Measurements from ENCODE around the gene ASXL2. TPM values are rescaled to one million over a fixed set of nuclear protein-coding genes. Genes with fewer than 3 reads are reported as not detected.
"Not testable (repeated sequence)": the region's sequence is repeated elsewhere in the genome, so short reads cannot be mapped to it uniquely, and the experiment has no call there.

The ASXL2 gene
- total RNA-seq, 6 donors from 2014 or later = 15.5 to 34.9 (median 25.6) TPM

DNA sequence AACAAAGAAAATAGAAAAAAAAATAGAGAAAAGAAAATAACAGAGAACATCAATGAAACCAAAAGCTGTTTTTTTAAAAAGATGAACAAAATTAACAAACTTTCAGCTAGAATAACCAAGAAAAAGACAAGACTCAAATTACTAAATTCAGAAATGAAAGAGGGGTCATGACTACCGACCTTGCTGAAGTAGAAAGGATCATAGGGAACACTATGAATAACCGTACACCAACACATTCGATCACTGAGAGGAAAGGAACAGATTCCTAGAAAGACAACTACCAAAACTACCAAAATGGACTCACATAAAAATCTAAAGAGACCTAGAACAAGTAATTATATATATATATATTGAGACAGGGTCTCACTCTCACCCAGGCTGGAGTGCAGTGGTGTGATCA lies 167.5 kb downstream of the ASXL2 start:
- WGBS, 2 donors = 87 to 89% methylated on average over 3 of the region's 3 CpGs
- Histone ChIP-seq H3K9me3 (no peaks in the 10 kb centered on the region), H3K27me3 (no peaks in the 10 kb centered on the region), H3K4me3 (no peak overlapping the region), H3K36me3 (no peaks in the 10 kb centered on the region), H3K27ac (no peak overlapping the region), H3K4me1 (peaks cover 0 to 8% (median 0%) of the 10 kb centered on the region in 4 donors)
- no peak for ATAC-seq (ENCODE audit: low FRiP score in 2 of 2)
- no peak for DNase-seq
- TF ChIP-seq POLR2A (IDR thresholded peaks at IDR 0.05) = no peak
- TF ChIP-seq, protein P1, sequence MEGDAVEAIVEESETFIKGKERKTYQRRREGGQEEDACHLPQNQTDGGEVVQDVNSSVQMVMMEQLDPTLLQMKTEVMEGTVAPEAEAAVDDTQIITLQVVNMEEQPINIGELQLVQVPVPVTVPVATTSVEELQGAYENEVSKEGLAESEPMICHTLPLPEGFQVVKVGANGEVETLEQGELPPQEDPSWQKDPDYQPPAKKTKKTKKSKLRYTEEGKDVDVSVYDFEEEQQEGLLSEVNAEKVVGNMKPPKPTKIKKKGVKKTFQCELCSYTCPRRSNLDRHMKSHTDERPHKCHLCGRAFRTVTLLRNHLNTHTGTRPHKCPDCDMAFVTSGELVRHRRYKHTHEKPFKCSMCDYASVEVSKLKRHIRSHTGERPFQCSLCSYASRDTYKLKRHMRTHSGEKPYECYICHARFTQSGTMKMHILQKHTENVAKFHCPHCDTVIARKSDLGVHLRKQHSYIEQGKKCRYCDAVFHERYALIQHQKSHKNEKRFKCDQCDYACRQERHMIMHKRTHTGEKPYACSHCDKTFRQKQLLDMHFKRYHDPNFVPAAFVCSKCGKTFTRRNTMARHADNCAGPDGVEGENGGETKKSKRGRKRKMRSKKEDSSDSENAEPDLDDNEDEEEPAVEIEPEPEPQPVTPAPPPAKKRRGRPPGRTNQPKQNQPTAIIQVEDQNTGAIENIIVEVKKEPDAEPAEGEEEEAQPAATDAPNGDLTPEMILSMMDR (IDR thresholded peaks at IDR 0.05) = no peak

DNA sequence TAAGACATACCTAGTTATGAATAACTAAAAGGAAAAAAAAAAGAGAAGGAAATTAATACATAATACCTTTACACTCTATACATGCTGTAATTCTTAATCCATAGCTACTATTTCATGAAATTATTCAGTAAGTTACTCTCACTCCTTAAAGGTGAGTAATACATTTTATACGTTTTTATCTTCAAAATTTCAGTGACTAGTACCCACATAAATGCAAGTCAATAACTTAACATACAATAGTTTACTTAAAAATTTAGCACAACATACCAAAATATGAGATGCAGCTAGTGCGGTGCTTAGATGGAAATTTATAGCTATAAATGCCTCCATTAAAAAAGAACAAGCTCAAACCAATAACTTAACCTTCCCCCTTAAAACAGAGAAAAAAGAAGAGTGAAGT lies 168.9 kb downstream of the ASXL2 start:
- H3K9me3 ChIP-seq = no peaks in the 10 kb centered on the region
- DNase-seq = no peak
- H3K4me1 ChIP-seq = peaks cover 0 to 8% (median 0%) of the 10 kb centered on the region in 4 donors
- TF ChIP-seq EP300 (IDR thresholded peaks at IDR 0.05) = no peak
- TF ChIP-seq, protein P1 (IDR thresholded peaks at IDR 0.05) = no peak
- no peak for TF ChIP-seq POLR2AphosphoS5 (IDR thresholded peaks at IDR 0.05)
- TF ChIP-seq POLR2A (IDR thresholded peaks at IDR 0.05) = no peak
- WGBS, 2 donors = 95% methylated on average over 2 of the region's 2 CpGs
- H3K27me3 ChIP-seq = no peaks in the 10 kb centered on the region
- H3K4me3 ChIP-seq = no peak overlapping the region
- ATAC-seq (ENCODE audit: low FRiP score in 2 of 2) = no peak
- no peaks in the 10 kb centered on the region for H3K36me3 ChIP-seq
- no peak overlapping the region for H3K27ac ChIP-seq

DNA sequence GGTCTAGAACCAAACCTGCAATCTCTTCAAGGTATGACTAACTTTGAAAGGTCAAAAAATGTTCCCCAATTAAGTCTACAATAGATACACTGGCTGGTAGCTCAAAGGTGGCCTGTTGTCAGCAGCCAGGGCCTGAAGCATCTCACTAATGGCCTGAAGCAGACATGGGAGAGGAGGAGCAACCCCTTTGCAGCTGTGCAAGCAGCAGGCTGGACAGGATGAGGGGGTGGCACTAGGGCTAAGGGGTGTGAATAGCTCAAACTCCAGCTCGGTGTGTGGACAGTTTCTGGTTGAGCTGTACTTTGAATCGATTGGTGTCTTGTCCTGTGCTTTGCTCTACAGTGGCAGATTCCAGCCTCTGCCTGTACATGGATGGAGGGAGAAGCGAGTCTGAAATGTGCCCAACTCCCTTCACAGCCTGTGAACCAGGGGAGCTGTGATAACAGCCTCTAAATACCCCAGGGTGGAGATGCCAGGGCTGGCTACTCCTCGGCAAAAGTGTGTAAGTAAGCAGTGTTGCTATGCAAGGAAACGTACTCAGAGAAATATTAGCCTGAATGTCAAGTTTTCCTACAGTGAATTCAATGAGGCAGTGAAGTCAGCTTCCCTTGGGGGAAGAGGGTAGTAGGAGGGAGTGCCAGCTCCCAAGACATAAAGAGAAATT lies 170.2 kb downstream of the ASXL2 start:
- no peaks in the 10 kb centered on the region for H3K27me3 ChIP-seq
- no peak for ATAC-seq (ENCODE audit: low FRiP score in 2 of 2)

DNA sequence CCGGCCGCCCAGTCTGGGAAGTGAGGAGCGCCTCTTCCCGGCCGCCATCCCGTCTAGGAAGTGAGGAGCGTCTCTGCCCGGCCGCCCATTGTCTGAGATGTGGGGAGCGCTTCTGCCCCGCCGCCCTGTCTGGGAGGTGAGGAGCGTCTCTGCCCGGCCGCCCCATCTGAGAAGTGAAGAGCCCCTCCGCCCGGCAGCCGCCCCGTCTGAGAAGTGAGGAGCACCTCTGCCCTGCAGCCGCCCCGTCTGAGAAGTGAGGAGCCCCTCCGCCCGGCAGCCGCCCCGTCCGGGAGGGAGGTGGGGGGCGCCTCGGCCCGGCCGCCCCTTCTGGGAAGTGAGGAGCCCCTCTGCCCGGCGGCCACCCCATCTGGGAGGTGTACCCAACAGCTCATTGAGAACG lies 172.7 kb downstream of the ASXL2 start:
- H3K27me3 ChIP-seq; H3K4me1 ChIP-seq; H3K27ac ChIP-seq; H3K9me3 ChIP-seq; H3K4me3 ChIP-seq; ATAC-seq (ENCODE audit: low FRiP score in 2 of 2); H3K36me3 ChIP-seq: not testable (repeated sequence)
- WGBS, 2 donors = 93 to 100% methylated on average over 2 to 26 of the region's 33 CpGs
- peak in 1 of 2 donors; percentile 66 for DNase-seq

More for the DNA sequence above, 170.2 kb downstream of the ASXL2 start:
- no peaks in the 10 kb centered on the region for H3K36me3 ChIP-seq
- DNase-seq = no peak
- no peak overlapping the region for H3K4me3 ChIP-seq
- H3K4me1 ChIP-seq = peaks cover 0 to 8% (median 0%) of the 10 kb centered on the region in 4 donors
- H3K27ac ChIP-seq = no peak overlapping the region
- no peaks in the 10 kb centered on the region for H3K9me3 ChIP-seq
- TF ChIP-seq POLR2A (IDR thresholded peaks at IDR 0.05) = no peak
- no peak for TF ChIP-seq EP300 (IDR thresholded peaks at IDR 0.05)
- TF ChIP-seq, protein P1 (IDR thresholded peaks at IDR 0.05) = no peak
- no peak for TF ChIP-seq POLR2AphosphoS5 (IDR thresholded peaks at IDR 0.05)
- 78% methylated on average over 5 of the region's 5 CpGs for WGBS, 2 donors

DNA sequence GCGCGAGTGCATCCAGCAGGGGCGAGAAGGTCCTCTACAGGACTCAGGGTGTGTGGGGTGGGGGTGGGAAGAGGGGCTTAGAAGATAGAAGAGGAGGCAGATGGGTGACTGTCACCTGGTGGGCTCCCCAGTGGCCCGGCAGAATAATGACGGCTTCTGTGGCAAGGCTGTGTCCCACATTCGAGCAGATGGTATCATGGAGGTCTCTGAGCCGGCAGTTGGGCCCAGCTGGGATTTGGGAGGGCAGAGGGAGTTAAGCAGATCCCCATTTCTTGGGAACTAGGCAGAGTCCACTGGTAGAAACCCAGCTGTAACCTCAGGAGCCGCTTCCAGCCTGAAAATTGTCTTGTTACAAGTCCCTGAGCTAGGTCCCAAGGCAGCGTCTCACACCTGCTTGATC lies 176.5 kb downstream of the ASXL2 start:
- no peaks in the 10 kb centered on the region for H3K36me3 ChIP-seq
- H3K27me3 ChIP-seq = no peaks in the 10 kb centered on the region
- TF ChIP-seq, protein P1 (IDR thresholded peaks at IDR 0.05) = no peak
- TF ChIP-seq POLR2AphosphoS5 (IDR thresholded peaks at IDR 0.05) = no peak
- TF ChIP-seq POLR2A (IDR thresholded peaks at IDR 0.05) = no peak
- no peak for TF ChIP-seq EP300 (IDR thresholded peaks at IDR 0.05)
- no peak overlapping the region for H3K4me3 ChIP-seq
- H3K9me3 ChIP-seq = no peaks in the 10 kb centered on the region
- no peak for ATAC-seq (ENCODE audit: low FRiP score in 2 of 2)
- WGBS, 2 donors = 89 to 90% methylated on average over 8 to 9 of the region's 9 CpGs
- H3K4me1 ChIP-seq = no peaks in the 10 kb centered on the region
- H3K27ac ChIP-seq = no peak overlapping the region
- no peak for DNase-seq

All from upper lobe of left lung (tissue), 6 donors.